HG03108 (cell line): Measurements from ENCODE around the gene TXNL4A.

Experiments
- ATAC-seq: cut with Tn5 transposase; IDR thresholded peaks from one replicate; pipeline ENCODE4 v1.9.1; 2021; ENCODE audit warnings: moderate library complexity; ENCODE audit not compliant: unreplicated experiment

Gene TXNL4A

GRCh38 chr18:79937103-79937860, 51.1 kb downstream of the TXNL4A start:
- ATAC-seq: no peak

- no peak for ATAC-seq
Observed at GRCh38 chr18:79936641-79937040, 51.7 kb downstream of the TXNL4A start.

- no peak for ATAC-seq
Observed at GRCh38 chr18:79935925-79936324, 52.4 kb downstream of the TXNL4A start.

- ATAC-seq: no peak
Observed at GRCh38 chr18:79935499-79935898, 52.9 kb downstream of the TXNL4A start.

GRCh38 chr18:79935098-79935480, 53.3 kb downstream of the TXNL4A start:
- no peak for ATAC-seq

- ATAC-seq: no peak
Observed at GRCh38 chr18:79934311-79935097, 53.9 kb downstream of the TXNL4A start.

- no peak for ATAC-seq
Observed at GRCh38 chr18:79933765-79934164, 54.6 kb downstream of the TXNL4A start.

- ATAC-seq: no peak
Observed at GRCh38 chr18:79932907-79933306, 55.5 kb downstream of the TXNL4A start.

- no peak for ATAC-seq
Observed at GRCh38 chr18:79931475-79931874, 56.9 kb downstream of the TXNL4A start.

- no peak for ATAC-seq
Observed at GRCh38 chr18:79930020-79930642, 58.2 kb downstream of the TXNL4A start.

- ATAC-seq: no peak
Observed at GRCh38 chr18:79928563-79928960, 59.8 kb downstream of the TXNL4A start.

GRCh38 chr18:79927607-79928562, 60.5 kb downstream of the TXNL4A start:
- ATAC-seq: no peak

- ATAC-seq: no peak
Observed at GRCh38 chr18:79926715-79927606, 61.4 kb downstream of the TXNL4A start.

- ATAC-seq: no peak
Observed at GRCh38 chr18:79926306-79926705, 62.1 kb downstream of the TXNL4A start.

- ATAC-seq: no peak
Observed at GRCh38 chr18:79924814-79925731, 63.3 kb downstream of the TXNL4A start.

- ATAC-seq: no peak
Observed at GRCh38 chr18:79923896-79924585, 64.3 kb downstream of the TXNL4A start.

- no peak for ATAC-seq
Observed at GRCh38 chr18:79922971-79923411, 65.4 kb downstream of the TXNL4A start.
